Stimulated activated CD4-positive, alpha-beta T cell treated with anti-CD3 and anti-CD28 coated beads, TNF-alpha, amount 100 ng/mL, for 48 hours (primary cell): Measurements from ENCODE around the gene SLC22A23.

Source experiments
- DNase-seq, 3 donors: peaks; one replicate each; pipeline ENCODE4 v3.0.0-alpha.2; 2020; ENCODE audit warnings: low read depth in 3 of 3

Gene SLC22A23

GRCh38 chr6:3285049-3285639, 171.7 kb downstream of the SLC22A23 start:
- no peak for DNase-seq

GRCh38 chr6:3284436-3284876, 172.4 kb downstream of the SLC22A23 start:
- DNase-seq = no peak

- no peak for DNase-seq
Observed at GRCh38 chr6:3283641-3284435, 173.0 kb downstream of the SLC22A23 start.

- no peak for DNase-seq
Observed at GRCh38 chr6:3283241-3283640, 173.6 kb downstream of the SLC22A23 start.

- DNase-seq = no peak
Observed at GRCh38 chr6:3282476-3283236, 174.2 kb downstream of the SLC22A23 start.

- DNase-seq = no peak
Observed at GRCh38 chr6:3281631-3282475, 175.0 kb downstream of the SLC22A23 start.

GRCh38 chr6:3280866-3281465, 175.9 kb downstream of the SLC22A23 start:
- DNase-seq = no peak

- no peak for DNase-seq
Observed at GRCh38 chr6:3280091-3280490, 176.8 kb downstream of the SLC22A23 start.

GRCh38 chr6:3278691-3279090, 178.2 kb downstream of the SLC22A23 start:
- no peak for DNase-seq

GRCh38 chr6:3277851-3278416, 178.9 kb downstream of the SLC22A23 start:
- no peak for DNase-seq

GRCh38 chr6:3277251-3277650, 179.6 kb downstream of the SLC22A23 start:
- DNase-seq = no peak

GRCh38 chr6:3276174-3277167, 180.4 kb downstream of the SLC22A23 start:
- no peak for DNase-seq

- no peak for DNase-seq
Observed at GRCh38 chr6:3273707-3274521, 182.9 kb downstream of the SLC22A23 start.

GRCh38 chr6:3272911-3273547, 183.8 kb downstream of the SLC22A23 start:
- DNase-seq = no peak

- no peak for DNase-seq
Observed at GRCh38 chr6:3271756-3272155, 185.1 kb downstream of the SLC22A23 start.

- no peak for DNase-seq
Observed at GRCh38 chr6:3270258-3270657, 186.6 kb downstream of the SLC22A23 start.

GRCh38 chr6:3269281-3269975, 187.4 kb downstream of the SLC22A23 start:
- peak in 1 of 3 donors; percentile 6 for DNase-seq

GRCh38 chr6:3268680-3269079, 188.2 kb downstream of the SLC22A23 start:
- no peak for DNase-seq
